Body of pancreas (tissue), 4 donors: ENCODE measurements around the gene SNX5.

Experiments used
- CTCF ChIP-seq, 7 experiments: fragments of 450-650 bp in 4 of 7; fragments of 200-600 bp in 3 of 7; sonication (generic) in 3 of 7; IDR thresholded peaks; one replicate each; pipeline ENCODE4 v1.5.1; 2016 to 2019; ENCODE audit warnings: antibody characterized with exemption in 7 of 7
- POLR2A ChIP-seq, 3 donors: fragments of 450-650 bp; IDR thresholded peaks; one replicate each; pipeline ENCODE4 v1.6.1; 2016; ENCODE audit warnings: antibody characterized with exemption in 3 of 3, mild to moderate bottlenecking in 2 of 3

DNA sequence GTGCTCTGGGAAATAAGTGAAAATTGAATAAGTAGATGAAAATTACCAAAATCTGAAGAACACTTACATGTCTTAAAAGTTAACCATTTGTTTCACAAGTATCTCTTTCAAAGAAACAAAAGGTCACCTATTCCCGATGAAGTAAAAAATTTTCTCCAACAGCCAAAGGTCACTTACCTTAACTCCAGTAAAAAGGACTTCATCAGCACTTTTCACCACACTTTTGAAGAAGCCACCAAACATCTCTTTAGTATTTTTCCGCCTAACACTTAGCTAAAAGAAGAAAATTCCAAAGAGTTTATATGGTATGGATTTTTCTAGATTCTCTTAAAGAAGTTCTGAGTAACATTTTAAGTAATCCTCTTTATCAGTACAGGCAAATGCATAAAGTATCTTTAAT lies 17.3 kb downstream of the SNX5 start:
- no peak for TF ChIP-seq CTCF (IDR thresholded peaks at IDR 0.05)
- TF ChIP-seq POLR2A (IDR thresholded peaks at IDR 0.05): no peak
